Measurements from ENCODE around the gene MXD3.
"Not testable (repeated sequence)": the region's sequence is repeated elsewhere in the genome, so short reads cannot be mapped to it uniquely, and the experiment has no call there.

The MXD3 gene

DNA sequence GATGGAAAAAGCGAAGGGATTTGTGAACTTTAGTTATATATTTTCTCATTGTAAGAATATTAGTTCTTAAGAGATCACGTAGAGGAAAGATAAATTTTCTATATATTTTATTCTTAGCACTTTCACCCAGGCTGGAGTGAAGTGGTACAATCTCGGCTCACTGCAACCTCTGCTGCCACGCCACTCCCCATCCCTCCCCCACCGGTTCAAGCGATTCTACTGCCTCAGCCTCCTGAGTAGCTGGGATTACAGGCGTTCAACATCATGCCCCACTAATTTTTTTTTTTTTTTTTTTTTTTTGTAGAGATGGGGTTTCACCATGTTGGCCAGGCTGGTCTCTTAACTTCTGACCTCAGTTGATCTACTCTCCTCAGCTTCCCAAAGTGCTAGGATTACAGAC is 50.7 kb downstream of the MXD3 start:
- DNase-seq = no peak

DNA sequence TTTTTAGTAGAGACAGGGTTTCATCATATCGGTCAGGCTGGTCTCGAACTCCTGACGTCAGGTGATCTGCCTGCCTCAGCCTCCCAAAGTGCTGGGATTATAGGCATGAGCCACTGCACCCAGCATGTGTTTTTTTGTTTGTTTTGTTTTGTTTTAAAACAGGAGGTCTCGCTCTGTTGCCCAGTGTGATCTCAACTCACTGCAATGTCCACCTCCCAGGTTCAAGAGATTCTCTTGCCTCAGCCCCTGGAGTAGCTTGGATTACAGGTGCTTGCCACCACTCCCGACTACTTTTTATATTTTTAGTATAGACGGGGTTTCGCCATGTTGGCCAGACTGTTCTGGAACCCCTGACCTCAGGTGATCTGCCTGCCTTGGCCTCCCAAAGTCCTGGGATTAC is 53.0 kb downstream of the MXD3 start:
- DNase-seq = not testable (repeated sequence)
